Activated naive CD8-positive, alpha-beta T cell treated with anti-CD3 and anti-CD28 coated beads for 36 hours (primary cell): ENCODE measurements around the gene HBS1L. TPM values are rescaled to one million over a fixed set of nuclear protein-coding genes. Genes with fewer than 3 reads are reported as not detected.

Source experiments
- DNase-seq: peaks from one replicate; pipeline ENCODE4 v3.0.0; 2021
- H3K27ac Mint-ChIP-seq: one replicate; pipeline ENCODE4 v1.8.0; 2022; ENCODE audit warnings: mild to moderate bottlenecking, moderate library complexity, mixed read lengths
- H3K27me3 Mint-ChIP-seq: one replicate; pipeline ENCODE4 v1.8.0; 2022; ENCODE audit warnings: mild to moderate bottlenecking, mixed read lengths
- H3K36me3 Mint-ChIP-seq: one replicate; pipeline ENCODE4 v1.8.0; 2021; ENCODE audit warnings: mild to moderate bottlenecking, mixed read lengths
- H3K4me1 Mint-ChIP-seq: one replicate; pipeline ENCODE4 v1.8.0; 2021; ENCODE audit warnings: mixed read lengths
- H3K4me3 Mint-ChIP-seq: one replicate; pipeline ENCODE4 v1.8.0; 2022; ENCODE audit warnings: mild to moderate bottlenecking, moderate library complexity, mixed read lengths
- H3K9me3 Mint-ChIP-seq: one replicate; pipeline ENCODE4 v1.8.0; 2022; ENCODE audit warnings: mixed read lengths
- total RNA-seq, 2 experiments: library from RNA; stranded (reverse); gene quantifications; one replicate each; pipeline ENCODE4 v1.2.3, GENCODE V29; 2021

HBS1L gene
- total RNA-seq, 2 experiments from 2014 or later, result 147 to 151 TPM

DNA sequence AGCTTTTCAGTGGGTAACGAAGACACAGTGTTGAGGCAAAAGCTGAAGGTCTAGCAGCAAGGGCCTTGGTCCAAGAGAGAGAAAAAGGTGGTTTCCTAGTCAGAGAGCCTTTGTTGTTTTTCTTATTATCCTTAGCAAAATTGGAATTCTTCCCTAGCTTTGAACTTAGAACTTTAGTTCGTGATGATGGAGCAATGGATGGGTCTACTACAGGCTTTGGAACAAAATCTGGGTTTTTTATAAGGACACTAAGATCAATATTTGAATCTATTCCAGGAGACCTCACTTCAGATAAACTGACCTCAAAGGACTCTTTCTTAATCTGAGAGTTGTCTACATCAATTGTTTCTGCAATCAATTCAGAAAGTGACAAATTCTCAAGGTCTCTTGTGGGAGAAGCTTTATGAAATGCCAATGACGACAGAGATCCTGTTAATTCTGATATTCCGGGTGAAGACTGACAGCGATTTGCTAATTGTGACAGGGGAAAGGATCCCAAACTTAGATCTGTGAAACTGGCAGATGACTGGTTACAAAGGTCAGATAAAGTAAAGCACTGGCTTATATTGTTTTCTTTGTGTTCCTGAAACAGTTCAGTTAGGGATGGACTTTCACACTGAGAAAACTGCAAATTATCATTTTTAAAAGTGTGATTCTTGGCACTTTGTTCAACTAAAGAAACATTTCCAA lies 17.7 kb downstream of the HBS1L start:
- H3K27ac Mint-ChIP-seq, result peak overlapping the region; percentile 43
- H3K27me3 Mint-ChIP-seq, result no peaks in the 10 kb centered on the region
- no peak overlapping the region for H3K4me3 Mint-ChIP-seq
- peaks cover 50% of the 10 kb centered on the region for H3K4me1 Mint-ChIP-seq
- no peaks in the 10 kb centered on the region for H3K9me3 Mint-ChIP-seq
- DNase-seq, result no peak
- peaks cover 54% of the 10 kb centered on the region for H3K36me3 Mint-ChIP-seq

DNA sequence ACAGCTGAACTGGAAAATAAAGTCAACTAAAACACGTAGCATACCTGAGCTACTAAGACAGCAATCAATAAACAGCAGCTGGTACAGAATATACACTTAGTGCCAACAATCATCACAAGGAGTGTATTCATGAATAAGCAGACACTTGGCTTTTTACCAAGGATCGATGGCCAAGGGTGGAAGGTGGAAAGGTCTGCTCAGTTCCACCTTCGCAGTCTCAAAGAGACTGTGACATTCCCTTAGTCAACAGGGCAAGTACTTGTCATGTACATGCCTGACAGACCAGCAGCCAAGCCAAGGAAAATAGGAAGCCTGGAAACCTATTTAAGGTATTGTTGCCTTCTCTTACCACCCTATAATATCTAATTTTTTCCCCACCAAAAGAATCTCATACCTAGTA lies 21.4 kb downstream of the HBS1L start:
- peaks cover 64% of the 10 kb centered on the region for H3K36me3 Mint-ChIP-seq

DNA sequence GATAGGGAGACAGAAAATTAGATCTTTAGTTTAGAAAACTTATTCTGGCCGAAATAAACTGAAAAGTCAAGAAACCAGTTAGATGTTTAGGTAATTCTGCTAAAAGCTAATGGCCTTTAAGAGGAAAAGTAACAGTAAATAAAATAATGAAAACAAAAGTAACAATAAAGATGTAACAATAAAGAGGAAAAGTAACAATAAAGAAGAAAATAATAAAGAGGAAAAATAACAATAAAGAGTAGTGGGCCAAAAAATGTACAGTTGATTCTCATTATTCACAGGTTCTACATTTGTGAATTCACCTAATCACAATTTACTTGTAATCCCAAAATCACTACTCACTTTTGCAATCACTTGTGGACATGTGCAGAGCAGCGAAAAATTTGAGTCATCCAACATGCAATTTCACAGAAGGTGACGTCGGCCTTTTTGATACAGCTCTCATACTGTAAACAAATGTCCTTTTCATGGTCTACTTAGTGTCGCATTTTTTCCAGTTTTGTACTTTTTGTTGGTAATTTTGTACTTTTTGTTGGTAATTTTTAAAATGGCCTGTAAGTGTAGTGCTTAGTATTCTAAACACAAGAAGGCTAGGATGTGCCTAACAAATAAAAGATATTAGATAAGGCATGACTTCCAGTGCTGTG lies 24.0 kb downstream of the HBS1L start:
- peak overlapping the region; percentile 86 for H3K27ac Mint-ChIP-seq
- H3K9me3 Mint-ChIP-seq, result peaks cover 2% of the 10 kb centered on the region
- H3K4me1 Mint-ChIP-seq, result peaks cover 62% of the 10 kb centered on the region
- H3K4me3 Mint-ChIP-seq, result peak overlapping the region; percentile 25
- no peaks in the 10 kb centered on the region for H3K27me3 Mint-ChIP-seq
- peaks cover 62% of the 10 kb centered on the region for H3K36me3 Mint-ChIP-seq
- peak; percentile 18 for DNase-seq

More for the DNA sequence above, 21.4 kb downstream of the HBS1L start:
- no peak overlapping the region for H3K4me3 Mint-ChIP-seq
- peak overlapping the region; percentile 70 for H3K27ac Mint-ChIP-seq
- H3K4me1 Mint-ChIP-seq, result peaks cover 60% of the 10 kb centered on the region
- DNase-seq, result no peak
- H3K27me3 Mint-ChIP-seq, result no peaks in the 10 kb centered on the region
- H3K9me3 Mint-ChIP-seq, result no peaks in the 10 kb centered on the region

DNA sequence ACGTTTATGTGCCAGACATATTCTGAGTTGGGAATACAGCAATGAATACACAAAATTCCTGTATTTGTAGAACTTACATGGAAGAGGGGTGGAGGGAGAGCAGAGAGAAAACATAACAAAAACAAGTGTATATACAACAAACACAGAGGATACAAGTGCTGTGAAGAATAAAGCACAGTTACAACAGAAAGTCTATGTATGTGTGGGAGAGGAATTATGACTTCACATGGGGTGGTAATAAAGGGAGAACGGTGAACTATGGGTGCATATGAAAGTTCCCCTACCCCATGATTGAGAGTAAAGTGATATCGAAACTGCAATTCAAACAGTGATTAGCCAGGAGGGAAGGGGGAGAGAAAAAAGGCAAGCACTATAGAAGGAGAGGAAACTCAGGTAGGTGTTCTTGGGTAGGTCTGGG lies 24.6 kb downstream of the HBS1L start:
- H3K27ac Mint-ChIP-seq, result peak overlapping the region; percentile 86
- H3K4me1 Mint-ChIP-seq, result peaks cover 68% of the 10 kb centered on the region
- H3K9me3 Mint-ChIP-seq, result peaks cover 2% of the 10 kb centered on the region
- H3K36me3 Mint-ChIP-seq, result peaks cover 63% of the 10 kb centered on the region
- H3K4me3 Mint-ChIP-seq, result peak overlapping the region; percentile 32
- no peaks in the 10 kb centered on the region for H3K27me3 Mint-ChIP-seq
- DNase-seq, result no peak

DNA sequence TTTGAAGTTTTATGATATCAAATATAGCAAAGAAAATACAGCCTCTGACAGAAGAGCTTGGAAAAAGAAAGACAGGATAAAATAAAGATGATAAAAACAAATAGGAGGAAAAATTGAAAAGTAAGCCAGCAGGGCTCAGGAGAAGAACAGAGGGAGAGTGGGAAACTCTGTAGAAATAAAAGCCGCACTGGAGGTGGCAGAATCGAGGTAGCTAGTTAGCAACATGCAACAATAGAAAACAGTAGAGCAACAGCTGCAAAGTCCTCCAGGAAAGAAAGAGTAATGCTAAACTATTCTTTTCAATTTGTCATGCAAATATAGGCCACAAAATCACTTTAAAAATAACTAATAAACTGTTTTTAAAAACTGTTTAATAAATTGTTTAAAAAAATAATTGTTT lies 28.8 kb downstream of the HBS1L start:
- peak overlapping the region; percentile 74 for H3K27ac Mint-ChIP-seq

DNA sequence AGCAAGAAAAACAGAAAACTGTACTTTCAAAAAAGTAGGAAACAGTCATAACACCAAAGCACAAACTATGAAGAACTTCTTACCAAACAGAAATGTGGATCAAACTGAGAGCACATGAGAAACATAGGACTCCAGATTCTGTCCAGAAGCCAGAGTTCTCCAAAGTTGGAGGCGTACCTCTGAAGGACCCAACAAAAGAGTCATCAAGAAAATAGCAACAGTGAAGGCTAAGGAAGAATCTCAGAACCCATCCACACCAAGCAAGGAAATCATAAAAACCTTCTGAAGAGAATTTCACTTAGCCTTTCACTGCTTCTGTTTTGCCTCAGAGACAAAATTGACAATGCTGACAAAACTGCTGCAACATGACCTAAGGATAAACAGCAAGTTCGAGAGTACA lies 29.4 kb downstream of the HBS1L start:
- Mint-ChIP-seq H3K27me3 (no peaks in the 10 kb centered on the region), H3K36me3 (peaks cover 38% of the 10 kb centered on the region), H3K4me3 (no peak overlapping the region), H3K9me3 (peaks cover 2% of the 10 kb centered on the region), H3K4me1 (peaks cover 60% of the 10 kb centered on the region), H3K27ac (peak overlapping the region; percentile 74)
- no peak for DNase-seq

More for the DNA sequence above, 28.8 kb downstream of the HBS1L start:
- Mint-ChIP-seq H3K9me3 (peaks cover 2% of the 10 kb centered on the region), H3K4me1 (peaks cover 61% of the 10 kb centered on the region), H3K27me3 (no peaks in the 10 kb centered on the region), H3K4me3 (no peak overlapping the region), H3K36me3 (peaks cover 40% of the 10 kb centered on the region)
- no peak for DNase-seq

DNA sequence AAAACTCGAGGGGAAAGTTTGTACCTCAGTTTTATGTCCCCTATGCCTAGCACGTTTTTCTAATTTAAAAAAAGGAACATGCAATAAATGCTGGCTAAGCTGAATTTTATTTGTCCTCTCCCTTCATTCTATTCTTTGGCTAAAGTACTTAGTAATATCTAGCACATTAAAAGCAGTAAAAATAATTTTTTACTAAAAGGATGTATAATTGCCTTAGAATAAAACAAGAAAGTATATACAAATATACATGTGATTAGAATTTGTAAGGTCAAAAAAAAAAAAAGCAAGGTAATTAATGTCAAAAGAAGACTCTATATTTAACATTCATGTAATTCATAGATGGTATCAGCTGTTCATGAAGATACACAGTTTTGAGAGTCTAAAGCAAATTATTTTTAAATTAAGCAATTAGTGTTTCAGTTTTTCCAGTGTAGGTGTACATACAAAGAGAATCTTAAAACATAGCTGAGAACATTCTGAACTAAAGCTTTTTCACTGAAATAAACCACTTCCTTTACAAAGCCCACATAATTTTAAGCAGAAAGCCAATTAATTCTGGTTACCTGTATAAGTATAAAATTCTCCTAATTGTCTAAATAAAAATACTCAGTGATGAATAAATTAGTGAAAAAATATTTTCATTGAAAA lies 32.4 kb downstream of the HBS1L start:
- Mint-ChIP-seq H3K36me3 (peaks cover 29% of the 10 kb centered on the region), H3K4me1 (peaks cover 63% of the 10 kb centered on the region), H3K4me3 (peak overlapping the region; percentile 61), H3K27me3 (no peaks in the 10 kb centered on the region), H3K27ac (peak overlapping the region; percentile 88), H3K9me3 (no peaks in the 10 kb centered on the region)
- DNase-seq, result no peak

DNA sequence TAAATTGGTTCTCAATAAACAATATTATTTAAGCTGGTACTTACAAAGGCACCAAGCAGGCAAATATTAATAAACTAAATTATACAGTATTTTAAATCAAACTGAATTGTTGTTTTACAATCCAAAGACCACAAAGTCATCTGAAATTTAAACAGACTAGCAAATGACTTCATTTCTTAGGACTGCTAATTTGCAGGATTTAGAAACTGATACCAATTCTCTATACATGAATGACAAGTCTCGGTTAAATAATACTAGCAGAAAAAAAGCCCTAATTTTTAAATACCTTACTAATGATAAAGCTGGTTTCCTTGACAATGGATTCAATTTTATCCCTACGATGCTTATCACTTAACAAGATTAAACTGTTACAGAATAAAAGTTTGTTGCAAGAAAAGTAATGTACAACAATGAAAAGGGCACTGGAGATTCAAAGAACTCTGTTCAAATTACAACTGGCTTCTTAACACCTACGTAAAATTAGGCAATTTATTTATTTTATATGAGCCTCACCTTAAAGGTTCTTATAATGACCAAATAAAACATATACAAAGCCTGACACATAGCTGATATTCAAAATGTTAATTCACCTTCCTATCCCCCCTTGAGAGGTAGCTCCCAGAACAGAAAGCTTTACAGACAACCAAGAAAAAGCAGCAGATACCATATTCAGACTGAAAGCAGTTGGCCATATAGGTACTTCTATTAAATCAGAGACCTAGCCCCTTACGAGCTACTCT lies 33.1 kb downstream of the HBS1L start:
- peaks cover 64% of the 10 kb centered on the region for H3K4me1 Mint-ChIP-seq
- peak overlapping the region; percentile 88 for H3K27ac Mint-ChIP-seq
- H3K4me3 Mint-ChIP-seq, result peak overlapping the region; percentile 61
- H3K36me3 Mint-ChIP-seq, result peaks cover 28% of the 10 kb centered on the region
- no peak for DNase-seq
- H3K9me3 Mint-ChIP-seq, result no peaks in the 10 kb centered on the region
- no peaks in the 10 kb centered on the region for H3K27me3 Mint-ChIP-seq

DNA sequence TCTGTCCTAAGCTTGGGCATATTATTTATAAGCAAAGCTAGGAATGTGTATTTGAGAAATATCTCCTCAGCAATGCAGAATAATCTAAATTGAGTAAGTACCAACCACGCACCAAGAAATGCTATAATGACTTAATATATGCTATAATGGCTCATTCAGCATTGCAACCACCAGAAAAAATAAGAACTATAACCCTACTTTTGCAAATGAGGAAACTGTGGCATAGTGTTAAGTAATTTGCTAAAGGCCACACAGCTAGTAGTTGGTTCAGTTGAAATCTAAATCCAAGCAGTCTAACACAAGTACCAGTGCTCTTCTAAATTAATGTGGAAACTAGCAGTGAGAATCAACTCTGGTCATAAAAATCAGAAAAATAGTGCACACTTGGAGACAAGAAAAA lies 35.7 kb downstream of the HBS1L start:
- no peak for DNase-seq
- Mint-ChIP-seq H3K4me3 (no peak overlapping the region), H3K36me3 (peaks cover 29% of the 10 kb centered on the region), H3K27me3 (no peaks in the 10 kb centered on the region), H3K27ac (peak overlapping the region; percentile 42), H3K9me3 (no peaks in the 10 kb centered on the region), H3K4me1 (peaks cover 69% of the 10 kb centered on the region)

DNA sequence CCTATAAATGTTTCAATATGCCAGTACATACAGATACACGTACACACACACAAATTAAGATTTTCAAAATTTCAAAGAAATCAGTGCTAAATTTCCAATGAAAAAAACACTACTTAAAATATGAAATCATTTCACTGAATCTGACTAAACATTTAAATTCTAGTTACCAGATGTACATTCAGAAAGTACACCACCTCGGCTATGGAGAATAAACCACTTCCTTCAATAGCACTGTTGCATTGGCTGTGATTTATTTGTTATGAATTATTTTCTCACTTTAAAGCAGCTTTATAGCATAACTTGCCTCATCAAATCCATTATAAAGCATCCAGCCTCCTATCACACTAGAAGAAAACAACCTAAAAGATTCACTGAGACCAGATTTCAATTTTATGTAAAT lies 36.6 kb downstream of the HBS1L start:
- Mint-ChIP-seq H3K36me3 (peaks cover 31% of the 10 kb centered on the region), H3K27me3 (no peaks in the 10 kb centered on the region), H3K27ac (peak overlapping the region; percentile 25), H3K4me3 (no peak overlapping the region), H3K4me1 (peaks cover 74% of the 10 kb centered on the region), H3K9me3 (no peaks in the 10 kb centered on the region)
- no peak for DNase-seq

DNA sequence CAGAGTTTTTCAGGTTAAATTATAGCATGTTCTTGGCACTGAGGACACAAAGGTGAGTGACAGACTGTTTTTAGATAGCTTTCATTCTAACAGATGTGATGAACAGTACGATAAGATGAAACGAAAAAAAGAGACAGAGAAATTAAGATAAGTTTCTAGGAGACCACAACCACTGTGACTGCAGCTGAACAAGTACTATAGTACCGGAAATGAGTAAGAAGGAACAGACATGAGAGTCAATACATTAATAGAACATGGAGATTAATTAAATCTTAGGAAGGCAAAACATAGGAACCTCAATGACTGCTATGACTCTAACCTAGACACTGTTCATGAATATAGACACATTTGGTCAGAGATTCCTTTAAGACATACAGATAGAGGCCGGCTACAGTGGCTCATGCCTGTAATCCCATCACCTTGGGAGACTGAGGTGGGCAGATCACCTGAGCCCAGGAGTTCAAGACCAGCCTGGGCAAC lies 40.2 kb downstream of the HBS1L start:
- Mint-ChIP-seq H3K27me3 (no peaks in the 10 kb centered on the region), H3K9me3 (peaks cover 1% of the 10 kb centered on the region), H3K36me3 (peaks cover 45% of the 10 kb centered on the region), H3K4me3 (peak overlapping the region; percentile 63), H3K27ac (peak overlapping the region; percentile 91), H3K4me1 (peaks cover 67% of the 10 kb centered on the region)
- DNase-seq, result no peak

DNA sequence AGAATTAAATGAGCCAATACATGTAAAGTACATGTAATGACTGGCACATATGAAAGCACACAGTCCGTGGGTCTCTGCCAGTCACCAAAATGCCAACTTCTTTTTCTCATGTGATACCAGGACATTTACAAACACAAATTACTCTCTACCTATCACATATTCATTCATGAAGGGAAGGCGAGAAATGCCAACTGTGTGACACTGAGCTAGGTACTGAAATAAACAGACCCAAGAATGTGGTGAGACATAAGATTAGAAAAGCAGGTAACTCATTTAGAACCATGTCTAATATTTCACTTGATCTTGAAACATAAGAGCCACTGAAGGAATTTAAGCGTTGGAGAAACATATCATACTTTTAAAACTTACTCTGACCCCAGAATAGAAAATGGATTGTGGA lies 41.4 kb downstream of the HBS1L start:
- Mint-ChIP-seq H3K4me1 (peaks cover 69% of the 10 kb centered on the region), H3K27ac (peak overlapping the region; percentile 82), H3K9me3 (peaks cover 1% of the 10 kb centered on the region), H3K27me3 (no peaks in the 10 kb centered on the region), H3K4me3 (peak overlapping the region; percentile 43), H3K36me3 (peaks cover 47% of the 10 kb centered on the region)
- no peak for DNase-seq

DNA sequence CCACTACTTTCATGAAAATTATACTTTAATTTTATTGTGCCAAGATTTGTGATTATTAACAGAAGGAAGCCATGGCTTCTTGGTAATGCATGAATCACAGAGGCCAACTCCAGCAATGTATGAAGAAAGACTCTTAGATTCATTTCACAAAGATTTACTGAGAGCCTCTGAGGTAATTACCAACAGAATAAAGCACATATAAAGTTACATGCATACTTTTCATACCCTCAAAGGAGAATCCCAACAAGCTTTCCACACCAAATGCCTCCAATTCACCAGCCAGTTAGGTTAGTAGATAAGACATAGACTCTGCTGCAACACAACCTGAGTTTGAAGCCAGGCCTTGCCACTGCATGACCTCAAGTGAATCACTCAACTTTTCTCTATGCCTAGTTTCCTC lies 41.9 kb downstream of the HBS1L start:
- Mint-ChIP-seq H3K27me3 (no peaks in the 10 kb centered on the region), H3K36me3 (peaks cover 49% of the 10 kb centered on the region), H3K27ac (peak overlapping the region; percentile 82), H3K9me3 (peaks cover 1% of the 10 kb centered on the region), H3K4me1 (peaks cover 69% of the 10 kb centered on the region), H3K4me3 (no peak overlapping the region)
- no peak for DNase-seq

DNA sequence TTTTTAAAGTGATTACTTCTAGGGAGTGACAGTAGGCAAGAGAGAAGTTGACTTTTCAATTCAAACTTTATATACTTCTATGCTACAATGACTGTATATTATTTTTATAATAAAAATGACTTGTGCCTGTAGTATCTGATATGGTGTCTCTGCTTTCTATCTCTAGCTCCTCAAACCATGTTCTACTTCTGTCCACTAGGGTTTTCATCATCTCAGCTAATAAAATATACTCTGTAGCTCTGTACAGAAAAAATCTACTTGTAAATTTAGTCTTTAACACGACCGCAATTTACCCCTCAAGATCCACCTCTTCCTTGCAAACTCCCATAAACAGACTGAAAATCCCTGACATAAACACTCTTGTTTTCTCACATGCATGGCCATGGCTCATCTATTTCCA lies 42.3 kb downstream of the HBS1L start:
- no peak overlapping the region for H3K4me3 Mint-ChIP-seq
- H3K36me3 Mint-ChIP-seq, result peaks cover 50% of the 10 kb centered on the region
- H3K9me3 Mint-ChIP-seq, result peaks cover 1% of the 10 kb centered on the region
- H3K4me1 Mint-ChIP-seq, result peaks cover 70% of the 10 kb centered on the region
- peak overlapping the region; percentile 82 for H3K27ac Mint-ChIP-seq
- H3K27me3 Mint-ChIP-seq, result no peaks in the 10 kb centered on the region
- no peak for DNase-seq

DNA sequence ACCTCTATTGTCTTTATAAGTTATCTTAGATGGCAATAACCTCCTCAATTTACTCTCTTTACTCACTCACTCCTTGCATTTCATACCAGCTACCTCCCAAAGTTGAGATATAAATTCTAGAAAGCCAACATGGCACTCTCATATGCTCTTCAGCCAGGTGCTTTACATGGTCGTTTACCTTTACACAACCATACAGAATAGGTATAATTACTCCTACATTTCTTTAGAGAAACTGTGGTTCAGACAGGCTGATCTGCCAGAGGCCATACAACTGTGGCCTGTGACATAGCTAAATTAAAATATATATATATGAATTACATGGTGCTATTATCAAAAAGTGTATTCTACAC lies 45.7 kb downstream of the HBS1L start:
- H3K36me3 Mint-ChIP-seq, result peaks cover 38% of the 10 kb centered on the region
- no peak overlapping the region for H3K4me3 Mint-ChIP-seq
- DNase-seq, result no peak
- peaks cover 1% of the 10 kb centered on the region for H3K9me3 Mint-ChIP-seq
- peak overlapping the region; percentile 82 for H3K27ac Mint-ChIP-seq
- peaks cover 45% of the 10 kb centered on the region for H3K4me1 Mint-ChIP-seq
- no peaks in the 10 kb centered on the region for H3K27me3 Mint-ChIP-seq
